Ascending aorta (tissue), 2 donors: Measurements from ENCODE around the gene MYL3. TPM values are rescaled to one million over a fixed set of nuclear protein-coding genes. Genes with fewer than 3 reads are reported as not detected.

Experiments
- DNase-seq, 2 donors: peaks; one replicate each; pipeline ENCODE4 v3.0.0-alpha.2; 2019; ENCODE audit warnings: low spot score in 2 of 2
- H3K27ac ChIP-seq, 2 donors: fragments of 200-600 bp; sonication (generic); one replicate each; pipeline ENCODE4 v1.5.1; 2016 to 2017; ENCODE audit warnings: mild to moderate bottlenecking in 1 of 2
- H3K27me3 ChIP-seq: fragments of 200-600 bp; sonication (generic); one replicate; pipeline ENCODE4 v1.5.1; 2017
- H3K36me3 ChIP-seq, 2 donors: fragments of 200-600 bp; sonication (generic); one replicate each; pipeline ENCODE4 v1.5.1; 2016
- H3K4me1 ChIP-seq, 2 donors: fragments of 200-600 bp; sonication (generic); one replicate each; pipeline ENCODE4 v1.5.1; 2016 to 2017; ENCODE audit warnings: mild to moderate bottlenecking in 1 of 2
- H3K4me3 ChIP-seq, 2 donors: fragments of 200-600 bp; sonication (generic); one replicate each; pipeline ENCODE4 v1.5.1; 2016 to 2017; ENCODE audit warnings: mild to moderate bottlenecking in 1 of 2
- H3K9me3 ChIP-seq, 2 donors: fragments of 200-600 bp; sonication (generic); one replicate each; pipeline ENCODE4 v1.5.1; 2016
- CTCF ChIP-seq, 3 experiments: fragments of 200-600 bp in 2 of 3; fragments of 450-650 bp in 1 of 3; sonication (generic) in 2 of 3; IDR thresholded peaks; one replicate each; pipeline ENCODE4 v1.5.1; 2016 to 2019; ENCODE audit warnings: antibody characterized with exemption in 3 of 3, mild to moderate bottlenecking in 1 of 3, moderate library complexity in 1 of 3
- intact Hi-C: fragments of 100-400 bp; cut with DNase I; formaldehyde crosslinking; loops from one replicate; pipeline ENCODE4 v1.15.1; 2023
- total RNA-seq: library from RNA; depleted of rRNA; stranded (reverse); fragments of >200 nt; gene quantifications from one replicate; pipeline ENCODE4 v1.1.0, GENCODE V29; 2016

Gene MYL3
- total RNA-seq, 1 donor from 2014 or later = 3.6 TPM

- peaks cover 0 to 26% of the 10 kb centered on the region in 2 donors for H3K4me1 ChIP-seq
- no peak overlapping the region for H3K27ac ChIP-seq
- H3K9me3 ChIP-seq = no peaks in the 10 kb centered on the region
- intact Hi-C loops = no loop called here
- H3K4me3 ChIP-seq = no peak overlapping the region
- H3K27me3 ChIP-seq = no peaks in the 10 kb centered on the region
- no peak for DNase-seq
- no peak for TF ChIP-seq CTCF (IDR thresholded peaks at IDR 0.05)
- no peaks in the 10 kb centered on the region for H3K36me3 ChIP-seq
These were observed 30.5 kb upstream of the MYL3 start for GRCh38 chr3:46893763-46894162.

- intact Hi-C loops = no loop called here
- peaks cover 0 to 21% of the 10 kb centered on the region in 2 donors for H3K4me1 ChIP-seq
- H3K4me3 ChIP-seq = peak overlapping the region in 1 of 2 donors; percentile 54
- DNase-seq = no peak
- H3K27ac ChIP-seq = peak overlapping the region in 1 of 2 donors; percentile 61
- no peaks in the 10 kb centered on the region for H3K9me3 ChIP-seq
- no peaks in the 10 kb centered on the region for H3K36me3 ChIP-seq
- no peaks in the 10 kb centered on the region for H3K27me3 ChIP-seq
- TF ChIP-seq CTCF (IDR thresholded peaks at IDR 0.05) = no peak
These were observed 30.0 kb upstream of the MYL3 start for GRCh38 chr3:46893146-46893748.

- H3K36me3 ChIP-seq = no peaks in the 10 kb centered on the region
- intact Hi-C loops = no loop called here
These were observed 29.3 kb upstream of the MYL3 start for GRCh38 chr3:46892285-46893145.

GRCh38 chr3:46891132-46891531 lies 27.9 kb upstream of the MYL3 start:
- no peak for DNase-seq
- Histone ChIP-seq H3K36me3 (no peaks in the 10 kb centered on the region), H3K27ac (no peak overlapping the region), H3K27me3 (no peaks in the 10 kb centered on the region), H3K9me3 (no peaks in the 10 kb centered on the region), H3K4me3 (no peak overlapping the region), H3K4me1 (peaks cover 0 to 18% of the 10 kb centered on the region in 2 donors)
- intact Hi-C loops = no loop called here
- TF ChIP-seq CTCF (IDR thresholded peaks at IDR 0.05) = no peak

More at GRCh38 chr3:46892285-46893145, 29.3 kb upstream of the MYL3 start:
- Histone ChIP-seq H3K9me3 (no peaks in the 10 kb centered on the region), H3K27me3 (no peaks in the 10 kb centered on the region), H3K4me3 (peak overlapping the region; percentile 42 to 54), H3K4me1 (peaks cover 0 to 18% of the 10 kb centered on the region in 2 donors), H3K27ac (peak overlapping the region in 1 of 2 donors; percentile 61)
- no peak for TF ChIP-seq CTCF (IDR thresholded peaks at IDR 0.05)
- DNase-seq = peak; percentile 53 to 90

- H3K27me3 ChIP-seq = no peaks in the 10 kb centered on the region
These were observed 26.9 kb upstream of the MYL3 start for GRCh38 chr3:46890132-46890531.

More at GRCh38 chr3:46890132-46890531, 26.9 kb upstream of the MYL3 start:
- intact Hi-C loops = no loop called here
- no peaks in the 10 kb centered on the region for H3K9me3 ChIP-seq
- H3K27ac ChIP-seq = no peak overlapping the region
- H3K36me3 ChIP-seq = no peaks in the 10 kb centered on the region
- no peak for DNase-seq
- peaks cover 0 to 18% of the 10 kb centered on the region in 2 donors for H3K4me1 ChIP-seq
- no peak overlapping the region for H3K4me3 ChIP-seq
- no peak for TF ChIP-seq CTCF (IDR thresholded peaks at IDR 0.05)
